H9 (cell line): ENCODE data around the gene LGALS8. TPM values are rescaled to one million over a fixed set of nuclear protein-coding genes. Genes with fewer than 3 reads are reported as not detected.

ENCODE experiments used
- DNase-seq: peaks from one replicate; pipeline ENCODE4 v3.0.0-alpha.2; 2017
- H2AFZ ChIP-seq: one replicate; pipeline ENCODE4 v1.6.1; 2013; ENCODE audit warnings: mild to moderate bottlenecking, low read length, control low read depth, moderate library complexity
- H2AK5ac ChIP-seq: 2 replicates; pipeline ENCODE4 v1.6.1; 2013; ENCODE audit warnings: low read length, control low read depth, mixed read lengths; ENCODE audit not compliant: insufficient read length
- H2BK120ac ChIP-seq: one replicate; pipeline ENCODE4 v1.6.1; 2013; ENCODE audit warnings: low read depth, mild to moderate bottlenecking, low read length, control low read depth, inconsistent platforms; ENCODE audit not compliant: poor library complexity, severe bottlenecking
- H2BK12ac ChIP-seq: 2 replicates; pipeline ENCODE4 v1.6.1; 2013; ENCODE audit warnings: low read length, control low read depth, mixed read lengths, low read depth; ENCODE audit not compliant: insufficient read length
- H2BK15ac ChIP-seq: 2 replicates; pipeline ENCODE4 v1.6.1; 2013; ENCODE audit warnings: low read depth, low read length, control low read depth
- H2BK20ac ChIP-seq: one replicate; pipeline ENCODE4 v1.6.1; 2013; ENCODE audit warnings: low read depth, mild to moderate bottlenecking, low read length, control low read depth, inconsistent platforms; ENCODE audit not compliant: poor library complexity, severe bottlenecking
- H2BK5ac ChIP-seq: 2 replicates; pipeline ENCODE4 v1.6.1; 2013; ENCODE audit warnings: low read length, control low read depth, mixed read lengths; ENCODE audit not compliant: insufficient read length
- H3K14ac ChIP-seq: 2 replicates; pipeline ENCODE4 v1.6.1; 2013; ENCODE audit warnings: low read length, control low read depth; ENCODE audit not compliant: insufficient read depth
- H3K18ac ChIP-seq: 2 replicates; pipeline ENCODE4 v1.6.1; 2013; ENCODE audit warnings: low read depth, mild to moderate bottlenecking, mixed read lengths, low read length, control low read depth; ENCODE audit not compliant: insufficient read length
- H3K23ac ChIP-seq: 2 replicates; pipeline ENCODE4 v1.6.1; 2013; ENCODE audit warnings: low read length, control low read depth, mixed read lengths, low read depth; ENCODE audit not compliant: insufficient read length
- H3K23me2 ChIP-seq: 2 replicates; pipeline ENCODE4 v1.6.1; 2013; ENCODE audit warnings: low read depth, mild to moderate bottlenecking, mixed read lengths, low read length, control low read depth; ENCODE audit not compliant: insufficient read length, poor library complexity, severe bottlenecking
- H3K27ac ChIP-seq: 2 replicates; pipeline ENCODE4 v1.5.1; 2013; ENCODE audit warnings: low read length, control low read depth, mixed read lengths, low read depth; ENCODE audit not compliant: insufficient read length
- H3K27me3 ChIP-seq: 2 replicates; pipeline ENCODE4 v1.6.1; 2013; ENCODE audit warnings: low read length, control low read depth, inconsistent platforms; ENCODE audit not compliant: insufficient read depth
- H3K4ac ChIP-seq: 2 replicates; pipeline ENCODE4 v1.6.1; 2013; ENCODE audit warnings: low read depth, mild to moderate bottlenecking, control low read depth, inconsistent platforms, low read length, moderate library complexity
- H3K4me1 ChIP-seq: 2 replicates; pipeline ENCODE4 v1.6.1; 2013; ENCODE audit warnings: low read length, control low read depth, inconsistent platforms; ENCODE audit not compliant: insufficient read depth
- H3K4me2 ChIP-seq: 2 replicates; pipeline ENCODE4 v1.6.1; 2013; ENCODE audit warnings: low read length, control low read depth, mixed read lengths; ENCODE audit not compliant: insufficient read length, insufficient read depth
- H3K56ac ChIP-seq: 2 replicates; pipeline ENCODE4 v1.6.1; 2013; ENCODE audit warnings: low read depth, mild to moderate bottlenecking, mixed read lengths, low read length, control low read depth; ENCODE audit not compliant: insufficient read length
- H3K79me1 ChIP-seq: 2 replicates; pipeline ENCODE4 v1.6.1; 2013; ENCODE audit warnings: low read depth, mild to moderate bottlenecking, moderate library complexity, low read length, control low read depth, inconsistent platforms; ENCODE audit not compliant: insufficient read depth, poor library complexity, severe bottlenecking
- H3K79me2 ChIP-seq: 2 replicates; pipeline ENCODE4 v1.6.1; 2013; ENCODE audit warnings: low read length, control low read depth, inconsistent platforms; ENCODE audit not compliant: insufficient read depth
- H3K9ac ChIP-seq: 2 replicates; pipeline ENCODE4 v1.6.1; 2013; ENCODE audit warnings: low read length, control low read depth, mixed read lengths; ENCODE audit not compliant: insufficient read length; ENCODE audit errors: extremely low read depth
- H3K9me3 ChIP-seq: one replicate; pipeline ENCODE4 v1.6.1; 2013; ENCODE audit warnings: low read depth, low read length, inconsistent platforms; ENCODE audit not compliant: control insufficient read depth
- H3T11ph ChIP-seq: one replicate; pipeline ENCODE4 v1.6.1; 2013; ENCODE audit warnings: mild to moderate bottlenecking, low read length, control low read depth, inconsistent platforms
- H4K20me1 ChIP-seq: one replicate; pipeline ENCODE4 v1.6.1; 2013; ENCODE audit not compliant: control insufficient read depth, insufficient read length, insufficient read depth
- H4K5ac ChIP-seq: 2 replicates; pipeline ENCODE4 v1.6.1; 2013; ENCODE audit warnings: low read depth, mild to moderate bottlenecking, mixed read lengths, low read length, control low read depth; ENCODE audit not compliant: insufficient read length
- H4K8ac ChIP-seq: replicated peaks from 2 replicates; pipeline ENCODE4 v1.6.1; 2013; ENCODE audit warnings: low read length, control low read depth, mixed read lengths, low read depth; ENCODE audit not compliant: insufficient read length
- H4K91ac ChIP-seq: 2 replicates; pipeline ENCODE4 v1.6.1; 2013; ENCODE audit warnings: low read depth, mild to moderate bottlenecking, moderate library complexity, mixed read lengths, low read length, control low read depth; ENCODE audit not compliant: insufficient read length
- H3K27ac Mint-ChIP-seq, 3 experiments: 2 replicates in 2 of 3; 3 replicates in 1 of 3; pipeline ENCODE4 v1.8.0; 2020 to 2021; ENCODE audit warnings: mixed read lengths in 3 of 3, mild to moderate bottlenecking in 1 of 3, moderate library complexity in 1 of 3
- H3K27me3 Mint-ChIP-seq: 2 replicates; pipeline ENCODE4 v1.8.0; 2021; ENCODE audit warnings: low read depth, mild to moderate bottlenecking, moderate library complexity, mixed read lengths
- H3K36me3 Mint-ChIP-seq, 3 experiments: 2 replicates in 2 of 3; 3 replicates in 1 of 3; pipeline ENCODE4 v1.8.0; 2020 to 2021; ENCODE audit warnings: low read depth in 3 of 3, mixed read lengths in 3 of 3; ENCODE audit not compliant: insufficient read depth in 1 of 3
- H3K4me1 Mint-ChIP-seq, 2 experiments: 2 replicates each; pipeline ENCODE4 v1.8.0; 2020; ENCODE audit warnings: mixed read lengths in 2 of 2
- H3K4me3 Mint-ChIP-seq, 2 experiments: 2 replicates in 1 of 2; 3 replicates in 1 of 2; pipeline ENCODE4 v1.8.0; 2020 to 2021; ENCODE audit warnings: mild to moderate bottlenecking in 2 of 2, mixed read lengths in 2 of 2, moderate library complexity in 1 of 2
- H3K9me3 Mint-ChIP-seq, 2 experiments: 2 replicates in 1 of 2; 3 replicates in 1 of 2; pipeline ENCODE4 v1.8.0; 2020; ENCODE audit warnings: mild to moderate bottlenecking in 2 of 2, mixed read lengths in 2 of 2, moderate library complexity in 1 of 2
- CTCF ChIP-seq: fragments of 200-600 bp; sonication (generic); conservative IDR thresholded peaks from 3 replicates; pipeline ENCODE4 v1.8.0; 2021; ENCODE audit warnings: antibody characterized with exemption, mild to moderate bottlenecking
- WGBS: extraction: QIAGEN DNeasy Blood & Tissue Kit; methylation state at CpG from one replicate; pipeline ENCODE4 v1.1.7; 2013; ENCODE audit warnings: missing lambda C conversion rate, low lambda C conversion rate, mixed read lengths; ENCODE audit not compliant: insufficient read length; ENCODE audit errors: extremely low coverage; 5-methylcytosine and 5-hydroxymethylcytosine counted together
- total RNA-seq: library from RNA; stranded (reverse); gene quantifications from 2 replicates; pipeline ENCODE4 v1.2.1, GENCODE V29; 2021

Gene LGALS8
- total RNA-seq, 1 experiment from 2014 or later = 14.2 TPM

GRCh38 chr1:236530286-236530685 is 6.5 kb downstream of the LGALS8 start:
- WGBS = no CpG with 5 or more reads among the region's 1 CpG
- H2AFZ ChIP-seq = no peak overlapping the region

More at GRCh38 chr1:236530286-236530685, 6.5 kb downstream of the LGALS8 start:
- Histone ChIP-seq H3T11ph (no peak overlapping the region), H4K91ac (no peak overlapping the region), H2BK20ac (no peak overlapping the region), H3K23ac (no peak overlapping the region), H2BK12ac (no peak overlapping the region), H3K9me3 (no peaks in the 10 kb centered on the region), H3K4me1 (no peaks in the 10 kb centered on the region), H4K5ac (no peak overlapping the region), H3K4me2 (no peak overlapping the region), H3K27ac (no peak overlapping the region), H3K56ac (no peak overlapping the region), H2BK120ac (no peak overlapping the region), H3K14ac (no peak overlapping the region), H3K79me1 (no peaks in the 10 kb centered on the region), H4K8ac (no peak overlapping the region), H3K23me2 (no peaks in the 10 kb centered on the region), H2AK5ac (no peak overlapping the region), H2BK5ac (no peak overlapping the region), H3K27me3 (no peaks in the 10 kb centered on the region), H3K18ac (no peak overlapping the region), H3K9ac (no peak overlapping the region), H4K20me1 (no peaks in the 10 kb centered on the region), H3K4ac (no peak overlapping the region), H3K79me2 (no peaks in the 10 kb centered on the region), H2BK15ac (no peak overlapping the region)
- H3K4me3 Mint-ChIP-seq = no peak overlapping the region
- H3K36me3 Mint-ChIP-seq = peaks cover 0 to 4% (median 0%) of the 10 kb centered on the region in 3 experiments; a peak in 2 of 7 replicates
- H3K4me1 Mint-ChIP-seq = peaks cover 2 to 6% of the 10 kb centered on the region in 2 experiments; a peak in 1 of 4 replicates
- no peaks in the 10 kb centered on the region for H3K27me3 Mint-ChIP-seq
- no peaks in the 10 kb centered on the region for H3K9me3 Mint-ChIP-seq
- no peak for DNase-seq
- TF ChIP-seq CTCF = no peak
- peak overlapping the region in 1 of 3 experiments; percentile 6; a peak in 2 of 7 replicates for H3K27ac Mint-ChIP-seq
